BLaER1 treated with 17β-estradiol and CSF1 and Interleukin-3, amounts not matched to agents 10 nM and 100 nM (cell line): Measurements from ENCODE around the gene ATP2A3.

ENCODE experiments used
- H3K27ac ChIP-seq, 11 experiments: shearing (Covaris generic); formaldehyde crosslinking; 2 replicates each; pipeline ENCODE4 v1.8.1; 2022
- H3K27me3 ChIP-seq, 11 experiments: shearing (Covaris generic); formaldehyde crosslinking; 2 replicates each; pipeline ENCODE4 v1.8.1; 2022
- H3K36me3 ChIP-seq, 11 experiments: shearing (Covaris generic); formaldehyde crosslinking; 2 replicates each; pipeline ENCODE4 v1.8.1; 2022
- H3K4me1 ChIP-seq, 10 experiments: shearing (Covaris generic); formaldehyde crosslinking; 2 replicates each; pipeline ENCODE4 v1.8.1; 2022
- H3K4me2 ChIP-seq, 11 experiments: shearing (Covaris generic); formaldehyde crosslinking; 2 replicates each; pipeline ENCODE4 v1.8.1; 2022
- H3K4me3 ChIP-seq, 10 experiments: shearing (Covaris generic); formaldehyde crosslinking; 2 replicates each; pipeline ENCODE4 v1.8.1; 2022
- H3K9ac ChIP-seq, 11 experiments: shearing (Covaris generic); formaldehyde crosslinking; 2 replicates each; pipeline ENCODE4 v1.8.1; 2022
- H3K9me3 ChIP-seq, 11 experiments: shearing (Covaris generic); formaldehyde crosslinking; replicated peaks in 1 of 11; 2 replicates each; pipeline ENCODE4 v1.8.1; 2022
- H4K20me1 ChIP-seq, 11 experiments: shearing (Covaris generic); formaldehyde crosslinking; 2 replicates each; pipeline ENCODE4 v1.8.1; 2022
- Cebpa-rat ChIP-seq, 11 experiments: shearing (Covaris generic); IDR thresholded peaks; 2 replicates each; pipeline ENCODE4 v1.8.1; 2022

ATP2A3 gene

GRCh38 chr17:3880983-3881382, 83.3 kb downstream of the ATP2A3 start:
- H3K27ac ChIP-seq = no peak overlapping the region
- no peak overlapping the region for H3K9ac ChIP-seq
- H3K4me1 ChIP-seq = peaks cover 3 to 35% (median 25%) of the 10 kb centered on the region in 10 experiments
- no peak overlapping the region for H3K4me2 ChIP-seq
- no peaks in the 10 kb centered on the region for H3K9me3 ChIP-seq
- H3K36me3 ChIP-seq = peaks cover 0 to 44% (median 10%) of the 10 kb centered on the region in 11 experiments; a peak in 14 of 22 replicates
- H3K27me3 ChIP-seq = no peaks in the 10 kb centered on the region
- H3K4me3 ChIP-seq = no peak overlapping the region
- TF ChIP-seq Cebpa-rat (IDR thresholded peaks at IDR 0.05) = no peak
- no peaks in the 10 kb centered on the region for H4K20me1 ChIP-seq

- no peak for TF ChIP-seq Cebpa-rat (IDR thresholded peaks at IDR 0.05)
- no peak overlapping the region for H3K4me3 ChIP-seq
Measured at GRCh38 chr17:3879591-3880417, 84.4 kb downstream of the ATP2A3 start.

GRCh38 chr17:3879186-3879585, 85.1 kb downstream of the ATP2A3 start:
- H3K9me3 ChIP-seq = no peaks in the 10 kb centered on the region
- peaks cover 0 to 41% (median 14%) of the 10 kb centered on the region in 11 experiments; a peak in 12 of 22 replicates for H3K36me3 ChIP-seq
- H3K4me3 ChIP-seq = no peak overlapping the region
- no peak for TF ChIP-seq Cebpa-rat (IDR thresholded peaks at IDR 0.05)
- H3K27me3 ChIP-seq = no peaks in the 10 kb centered on the region; a peak in 1 of 22 replicates
- H3K9ac ChIP-seq = peak overlapping the region in 4 of 11 experiments; percentile 4 to 41 (median 26); a peak in 5 of 22 replicates
- H3K27ac ChIP-seq = peak overlapping the region in 1 of 11 experiments; percentile 15; a peak in 1 of 22 replicates
- no peaks in the 10 kb centered on the region for H4K20me1 ChIP-seq
- H3K4me1 ChIP-seq = peaks cover 0 to 19% (median 10%) of the 10 kb centered on the region in 10 experiments; a peak in 10 of 20 replicates
- H3K4me2 ChIP-seq = peak overlapping the region in 1 of 11 experiments; percentile 5; a peak in 2 of 22 replicates

More at GRCh38 chr17:3879591-3880417, 84.4 kb downstream of the ATP2A3 start:
- peak overlapping the region in 1 of 11 experiments; percentile 5; a peak in 2 of 22 replicates for H3K4me2 ChIP-seq
- H3K27me3 ChIP-seq = no peaks in the 10 kb centered on the region
- no peaks in the 10 kb centered on the region for H3K9me3 ChIP-seq
- H4K20me1 ChIP-seq = no peaks in the 10 kb centered on the region
- peaks cover 0 to 23% (median 15%) of the 10 kb centered on the region in 10 experiments; a peak in 12 of 20 replicates for H3K4me1 ChIP-seq
- H3K36me3 ChIP-seq = peaks cover 0 to 46% (median 13%) of the 10 kb centered on the region in 11 experiments; a peak in 14 of 22 replicates
- peak overlapping the region in 4 of 11 experiments; percentile 4 to 41 (median 26); a peak in 6 of 22 replicates for H3K9ac ChIP-seq
- H3K27ac ChIP-seq = peak overlapping the region in 2 of 11 experiments; percentile 2 to 15; a peak in 2 of 22 replicates

GRCh38 chr17:3877220-3877619, 87.0 kb downstream of the ATP2A3 start:
- peaks cover 0 to 15% (median 3%) of the 10 kb centered on the region in 11 experiments; a peak in 4 of 22 replicates for H3K9me3 ChIP-seq
- TF ChIP-seq Cebpa-rat (IDR thresholded peaks at IDR 0.05) = no peak
- no peak overlapping the region for H3K4me2 ChIP-seq
- H3K36me3 ChIP-seq = peaks cover 14 to 46% (median 22%) of the 10 kb centered on the region in 11 experiments; a peak in 20 of 22 replicates
- no peak overlapping the region for H3K27ac ChIP-seq
- H3K27me3 ChIP-seq = no peaks in the 10 kb centered on the region; a peak in 1 of 22 replicates
- no peak overlapping the region for H3K4me3 ChIP-seq
- H3K4me1 ChIP-seq = peaks cover 0 to 15% (median 12%) of the 10 kb centered on the region in 10 experiments; a peak in 15 of 20 replicates
- no peaks in the 10 kb centered on the region for H4K20me1 ChIP-seq
- H3K9ac ChIP-seq = no peak overlapping the region

GRCh38 chr17:3875317-3875716, 88.9 kb downstream of the ATP2A3 start:
- H3K9ac ChIP-seq = no peak overlapping the region
- H3K4me2 ChIP-seq = no peak overlapping the region
- H3K27ac ChIP-seq = no peak overlapping the region
- H3K9me3 ChIP-seq = peaks cover 0 to 15% (median 3%) of the 10 kb centered on the region in 11 experiments; a peak in 4 of 22 replicates
- peaks cover 14 to 49% (median 24%) of the 10 kb centered on the region in 11 experiments; a peak in 20 of 22 replicates for H3K36me3 ChIP-seq
- TF ChIP-seq Cebpa-rat (IDR thresholded peaks at IDR 0.05) = no peak
- no peaks in the 10 kb centered on the region for H4K20me1 ChIP-seq
- no peak overlapping the region for H3K4me3 ChIP-seq
- no peaks in the 10 kb centered on the region; a peak in 1 of 22 replicates for H3K27me3 ChIP-seq
- peaks cover 16 to 33% (median 30%) of the 10 kb centered on the region in 10 experiments for H3K4me1 ChIP-seq
